K562 (cell line): ENCODE data around the gene BTBD1. TPM values are rescaled to one million over a fixed set of nuclear protein-coding genes. Genes with fewer than 3 reads are reported as not detected.
A peak's percentile ranks its signal among the peaks of the same experiment; 100 is the strongest.

Experiments used
- ARID1B ChIP-seq: fragments of 450-650 bp; IDR thresholded peaks from 2 replicates; pipeline ENCODE4 v1.6.1; 2016; ENCODE audit warnings: antibody characterized with exemption, mild to moderate bottlenecking, inconsistent platforms
- ARNT ChIP-seq, 2 experiments: fragments of 450-650 bp; IDR thresholded peaks; 2 replicates each; pipeline ENCODE4 v1.6.1; 2016; ENCODE audit warnings: mild to moderate bottlenecking in 1 of 2
- ATF7 ChIP-seq: fragments of 450-650 bp; IDR thresholded peaks from 2 replicates; pipeline ENCODE4 v1.7.1; 2014; ENCODE audit warnings: mild to moderate bottlenecking, moderate library complexity
- CC2D1A ChIP-seq: fragments of 450-650 bp; IDR thresholded peaks from 2 replicates; pipeline ENCODE4 v1.6.1; 2017; ENCODE audit warnings: mild to moderate bottlenecking
- CHCHD3 ChIP-seq: fragments of 250-450 bp; sonication (Bioruptor Pico); IDR thresholded peaks from 2 replicates; pipeline ENCODE4 v2.1.2; 2022; ENCODE audit warnings: mild to moderate bottlenecking
- EHMT2 ChIP-seq: fragments of 450-650 bp; IDR thresholded peaks from 2 replicates; pipeline ENCODE4 v1.6.1; 2018; ENCODE audit warnings: antibody characterized with exemption
- FOXK2 ChIP-seq, 2 experiments: fragments of 450-650 bp; IDR thresholded peaks in 1 of 2; conservative IDR thresholded peaks in 1 of 2; 2 replicates each; pipeline ENCODE4 v1.6.1; 2016; ENCODE audit warnings: low read depth in 2 of 2, mild to moderate bottlenecking in 1 of 2
- GABPA ChIP-seq: fragments of 200-800 bp; sonication (Bioruptor generic); conservative IDR thresholded peaks from 2 replicates; pipeline ENCODE4 v1.6.1; 2016; ENCODE audit warnings: low read depth, missing genetic modification characterization, missing compliant biosample characterization
- GATA2 ChIP-seq: sonication (generic); formaldehyde crosslinking; IDR thresholded peaks from 2 replicates; pipeline ENCODE4 v1.4.0; 2020; ENCODE audit warnings: mild to moderate bottlenecking, missing genetic modification reagents
- GATAD2A ChIP-seq: fragments of 450-650 bp; IDR thresholded peaks from 2 replicates; pipeline ENCODE4 v1.6.1; 2017
- PHF21A ChIP-seq: fragments of 450-650 bp; IDR thresholded peaks from 2 replicates; pipeline ENCODE4 v1.6.1; 2017; ENCODE audit warnings: low read depth, borderline replicate concordance
- POLR2A ChIP-seq: fragments of 450-650 bp; conservative IDR thresholded peaks from 2 replicates; pipeline ENCODE4 v1.6.1; 2016
- POLR2AphosphoS5 ChIP-seq: IDR thresholded peaks from 2 replicates; pipeline ENCODE4 v1.6.1; 2011; ENCODE audit warnings: mild to moderate bottlenecking, low read depth, low read length, moderate library complexity; ENCODE audit not compliant: control insufficient read depth, insufficient read depth
- POLR2B ChIP-seq: fragments of 450-650 bp; IDR thresholded peaks from 2 replicates; pipeline ENCODE4 v1.6.1; 2018; ENCODE audit warnings: low read depth; ENCODE audit not compliant: partially characterized antibody
- POLR3G ChIP-seq: IDR thresholded peaks from 2 replicates; pipeline ENCODE4 v1.6.1; 2011; ENCODE audit not compliant: insufficient read length, insufficient replicate concordance; ENCODE audit errors: extremely low read depth
- PRMT5 ChIP-seq: sonication (generic); formaldehyde crosslinking; IDR thresholded peaks from 2 replicates; pipeline ENCODE4 v1.5.0; 2020; ENCODE audit warnings: missing genetic modification reagents
- SMARCC2 ChIP-seq: fragments of 450-650 bp; IDR thresholded peaks from 2 replicates; pipeline ENCODE4 v1.6.1; 2017; ENCODE audit warnings: antibody characterized with exemption, moderate library complexity, mild to moderate bottlenecking, low read depth
- SOX6 ChIP-seq: fragments of 450-650 bp; IDR thresholded peaks from 2 replicates; pipeline ENCODE4 v1.6.1; 2014; ENCODE audit warnings: mild to moderate bottlenecking
- SRF ChIP-seq, 2 experiments: fragments of 250-450, 450-650 bp in 1 of 2; sonication (Bioruptor Pico) in 1 of 2; sonication (generic) in 1 of 2; formaldehyde crosslinking; IDR thresholded peaks; 2 replicates each; pipeline versions ENCODE4 v1.5.0 to v1.5.1; 2020 to 2022; ENCODE audit warnings: mild to moderate bottlenecking in 1 of 2, missing genetic modification reagents in 1 of 2
- TAF1 ChIP-seq: IDR thresholded peaks from 2 replicates; pipeline ENCODE4 v1.6.1; 2011; ENCODE audit warnings: mild to moderate bottlenecking, low read length, moderate library complexity; ENCODE audit not compliant: insufficient read depth, control insufficient read depth, severe bottlenecking; ENCODE audit errors: extremely low read depth
- TAL1 ChIP-seq: fragments of 450-650 bp; IDR thresholded peaks from 2 replicates; pipeline ENCODE4 v1.6.1; 2016; ENCODE audit warnings: mild to moderate bottlenecking
- TFAP4 ChIP-seq: sonication (generic); formaldehyde crosslinking; IDR thresholded peaks from 2 replicates; pipeline ENCODE4 v1.8.0; 2022; ENCODE audit warnings: missing genetic modification reagents, mild to moderate bottlenecking, moderate library complexity, borderline replicate concordance
- TGIF2 ChIP-seq: sonication (generic); formaldehyde crosslinking; IDR thresholded peaks from 2 replicates; pipeline ENCODE4 v1.8.1; 2022; ENCODE audit warnings: mild to moderate bottlenecking, missing genetic modification reagents, moderate library complexity
- ZKSCAN8 ChIP-seq: fragments of 200-800 bp; sonication (Bioruptor generic); IDR thresholded peaks from 2 replicates; pipeline ENCODE4 v1.6.1; 2016; ENCODE audit warnings: missing genetic modification characterization, missing compliant biosample characterization
- ZNF395 ChIP-seq: fragments of 200-800 bp; sonication (Bioruptor generic); IDR thresholded peaks from 2 replicates; pipeline ENCODE4 v1.6.1; 2017; ENCODE audit warnings: missing genetic modification characterization, missing compliant biosample characterization
- ZNF445 ChIP-seq: fragments of 250-450 bp; sonication (Bioruptor Pico); IDR thresholded peaks from 2 replicates; pipeline ENCODE4 v1.4.0; 2020; ENCODE audit warnings: low read depth, mild to moderate bottlenecking, moderate library complexity
- polyA plus RNA-seq, 8 experiments: library from polyadenylated mRNA; depleted of rRNA in 4 of 8; stranded (reverse) in 5 of 8; unstranded in 3 of 8; fragments of >200 nt; fragmentation: Nextera tagmentation in 2 of 8; fragmentation: Illumina TruSeq in 1 of 8; extraction: Ambion mirVana in 2 of 8; extraction: Trizol in 1 of 8; gene quantifications; 2 replicates each; pipeline versions ENCODE4 v1.2.1 to v1.2.3, GENCODE V29; 2011 to 2014; ENCODE audit warnings: inconsistent platforms in 1 of 8, missing spikeins in 1 of 8
- total RNA-seq, 7 experiments: library from RNA; depleted of rRNA in 6 of 7; stranded (reverse); fragments of >200 nt in 6 of 7; fragmentation: Illumina TruSeq in 2 of 7; extraction: Trizol in 2 of 7; gene quantifications; 2 replicates each; pipeline versions ENCODE4 v1.2.1 to v1.2.3, GENCODE V29; 2011 to 2021; ENCODE audit warnings: low replicate concordance in 1 of 7
- TF ChIP-seq, protein P1 (sequence below): fragments of 450-650 bp; formaldehyde crosslinking; IDR thresholded peaks from 2 replicates; pipeline ENCODE4 v1.4.0; 2020; ENCODE audit warnings: mild to moderate bottlenecking, moderate library complexity

The BTBD1 gene
- total and polyA plus RNA-seq, 9 of the 15 experiments (the other 6 are each of a cell fraction or from before 2014, with no cell fraction given) = 19.4 to 106 (median 90.4) TPM

- TF ChIP-seq GABPA = peak; percentile 88
- TF ChIP-seq TGIF2 = no peak
- TF ChIP-seq GATA2 = peak; percentile 83
- TF ChIP-seq ZKSCAN8 (CRISPR knock-in tag) = no peak
- TF ChIP-seq TFAP4 (CRISPR knock-in tag) = peak; percentile 84
- TF ChIP-seq ATF7 = peak; percentile 92
- peak; percentile 67 for TF ChIP-seq TAF1
- TF ChIP-seq CHCHD3 (CRISPR knock-in tag) = no peak
- peak; percentile 81; the same call in 1 of the 2 replicates for TF ChIP-seq GATAD2A
- peak; percentile 80 for TF ChIP-seq ZNF395 (CRISPR knock-in tag)
- TF ChIP-seq POLR2B = peak; percentile 73
- peak; percentile 45 to 87; a peak in 3 of 4 replicates for TF ChIP-seq SRF (CRISPR knock-in tag; IDR thresholded peaks at IDR 0.05)
- TF ChIP-seq PHF21A = no peak
- TF ChIP-seq, protein P1, sequence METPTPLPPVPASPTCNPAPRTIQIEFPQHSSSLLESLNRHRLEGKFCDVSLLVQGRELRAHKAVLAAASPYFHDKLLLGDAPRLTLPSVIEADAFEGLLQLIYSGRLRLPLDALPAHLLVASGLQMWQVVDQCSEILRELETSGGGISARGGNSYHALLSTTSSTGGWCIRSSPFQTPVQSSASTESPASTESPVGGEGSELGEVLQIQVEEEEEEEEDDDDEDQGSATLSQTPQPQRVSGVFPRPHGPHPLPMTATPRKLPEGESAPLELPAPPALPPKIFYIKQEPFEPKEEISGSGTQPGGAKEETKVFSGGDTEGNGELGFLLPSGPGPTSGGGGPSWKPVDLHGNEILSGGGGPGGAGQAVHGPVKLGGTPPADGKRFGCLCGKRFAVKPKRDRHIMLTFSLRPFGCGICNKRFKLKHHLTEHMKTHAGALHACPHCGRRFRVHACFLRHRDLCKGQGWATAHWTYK (CRISPR knock-in tag) = 0 out of 2 replicates have a peak, but pooled peaks have one; percentile 64
- TF ChIP-seq ARID1B = peak; percentile 96
- no peak for TF ChIP-seq POLR3G
- TF ChIP-seq ARNT (IDR thresholded peaks at IDR 0.05) = peak; percentile 45 to 62; a peak in 2 of 4 replicates
- peak; percentile 30; the same call in 1 of the 2 replicates for TF ChIP-seq EHMT2
- peak; percentile 76; the same call in 1 of the 2 replicates for TF ChIP-seq SMARCC2
- peak; percentile 94 to 96 for TF ChIP-seq FOXK2 (conservative IDR thresholded peaks at IDR 0.05 in 1 of 2, IDR thresholded peaks at IDR 0.05 in 1 of 2; ENCODE audit: low read depth in 2 of 2)
- TF ChIP-seq CC2D1A = 0 out of 2 replicates have a peak, but pooled peaks have one; percentile 25
- 0 out of 2 replicates have a peak, but pooled peaks have one; percentile 51 for TF ChIP-seq ZNF445 (CRISPR knock-in tag)
- TF ChIP-seq POLR2A = peak; percentile 68
- TF ChIP-seq SOX6 = peak; percentile 86
- TF ChIP-seq PRMT5 = no peak
- peak; percentile 95 for TF ChIP-seq POLR2AphosphoS5
- TF ChIP-seq TAL1 = peak; percentile 91
Observed at GRCh38 chr15:83092309-83092976, 25.4 kb upstream of the BTBD1 start (continued).
